Tibial artery (tissue), 4 donors: ENCODE data around the gene RCC2.

Experiments used
- DNase-seq, 2 donors: peaks; one replicate each; pipeline ENCODE4 v3.0.0-alpha.2; 2019
- H3K27ac ChIP-seq, 2 donors: fragments of 200-600 bp; sonication (generic) in 1 of 2; 1 replicate in 1 of 2; 2 replicates in 1 of 2; pipeline ENCODE4 v1.5.1; 2018 to 2019; ENCODE audit warnings: mild to moderate bottlenecking in 1 of 2
- H3K27me3 ChIP-seq, 2 donors: fragments of 200-600 bp; sonication (generic) in 1 of 2; one replicate each; pipeline versions ENCODE4 v1.5.1 to v1.6.0; 2016 to 2019
- H3K36me3 ChIP-seq, 3 donors: fragments of 200-600 bp; sonication (generic) in 2 of 3; one replicate each; pipeline ENCODE4 v1.5.1; 2016 to 2019; ENCODE audit warnings: mild to moderate bottlenecking in 2 of 3
- H3K4me1 ChIP-seq, 4 donors: fragments of 200-600 bp; sonication (generic) in 2 of 4; 1 replicate in 3 of 4; 2 replicates in 1 of 4; pipeline ENCODE4 v1.5.1; 2016 to 2019
- H3K4me3 ChIP-seq, 2 donors: fragments of 200-600 bp; sonication (generic) in 1 of 2; 1 replicate in 1 of 2; 2 replicates in 1 of 2; pipeline ENCODE4 v1.5.1; 2018 to 2019; ENCODE audit warnings: mild to moderate bottlenecking in 2 of 2
- H3K9me3 ChIP-seq, 3 donors: fragments of 200-600 bp; sonication (generic) in 1 of 3; one replicate each; pipeline ENCODE4 v1.5.1; 2016 to 2019
- CTCF ChIP-seq, 2 experiments: fragments of 200-600 bp in 1 of 2; fragments of 450-650 bp in 1 of 2; IDR thresholded peaks; one replicate each; pipeline ENCODE4 v1.5.1; 2017 to 2019; ENCODE audit warnings: antibody characterized with exemption in 2 of 2, mild to moderate bottlenecking in 1 of 2, moderate library complexity in 1 of 2
- intact Hi-C: fragments of 100-400 bp; cut with DNase I; formaldehyde crosslinking; loops from one replicate; pipeline ENCODE4 v1.15.0; 2023; ENCODE audit warnings: low total_unique reads

Gene RCC2

DNA sequence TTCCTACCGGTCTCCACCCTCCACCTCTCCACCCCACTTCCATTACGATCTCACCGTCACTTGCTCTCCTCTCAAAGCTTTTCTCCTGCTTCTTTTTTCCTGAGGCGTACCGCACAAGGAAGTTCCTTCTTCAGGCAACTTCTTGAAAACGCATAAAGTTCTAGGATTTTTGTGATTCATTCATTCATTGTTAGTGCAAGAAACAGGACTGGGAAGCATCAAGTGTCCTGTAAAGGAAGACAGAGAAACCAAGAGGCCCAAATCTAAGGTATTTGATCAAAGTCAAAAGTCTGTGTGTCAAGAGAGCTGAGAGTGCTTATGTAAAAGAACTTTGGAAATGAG lies 1.3 kb upstream of the RCC2 start:
- no peak overlapping the region for H3K27ac ChIP-seq
- peaks cover 0 to 25% (median 13%) of the 10 kb centered on the region in 4 donors for H3K4me1 ChIP-seq
- H3K36me3 ChIP-seq = no peaks in the 10 kb centered on the region
- no peak for TF ChIP-seq CTCF (IDR thresholded peaks at IDR 0.05)
- DNase-seq = no peak
- no peaks in the 10 kb centered on the region for H3K9me3 ChIP-seq
- no peaks in the 10 kb centered on the region for H3K27me3 ChIP-seq
- no peak overlapping the region for H3K4me3 ChIP-seq
- intact Hi-C loops = no loop called here

DNA sequence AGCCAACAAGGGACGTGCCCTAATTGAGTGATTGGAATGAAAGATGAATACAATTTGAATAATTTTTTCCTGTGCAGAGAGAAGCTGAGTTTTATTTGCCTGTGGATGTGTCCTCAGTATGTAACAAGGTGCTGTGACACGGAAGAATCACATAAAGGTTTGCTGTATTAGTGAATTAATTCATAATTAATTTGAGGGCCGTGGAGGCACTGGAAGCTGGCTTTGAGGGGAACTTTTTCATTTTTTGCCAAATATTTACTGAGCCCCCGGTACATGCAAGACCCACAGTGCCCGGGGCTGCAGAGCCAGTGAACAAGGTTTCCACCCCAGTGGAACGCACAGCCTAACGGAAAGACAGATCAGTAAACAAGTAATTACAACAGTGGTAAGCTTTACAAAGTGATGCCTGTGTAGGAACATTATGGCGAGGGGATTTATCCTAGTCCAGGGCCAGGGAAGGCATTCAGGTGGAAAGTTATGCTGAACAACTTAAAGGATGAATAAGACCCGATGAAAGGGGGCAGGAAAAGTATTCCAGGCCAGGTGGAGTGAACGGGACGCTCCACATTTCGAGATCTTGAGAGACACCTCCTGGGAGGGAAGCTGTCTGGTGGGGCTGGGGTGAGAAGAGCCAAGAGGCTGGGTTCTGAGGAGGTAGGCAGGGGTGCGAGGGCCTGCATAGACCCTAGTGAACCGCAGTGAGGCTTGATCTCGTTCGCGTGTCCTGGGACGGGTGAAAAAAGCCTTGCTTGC lies 773 bp upstream of the RCC2 start:
- Histone ChIP-seq H3K36me3 (no peaks in the 10 kb centered on the region), H3K9me3 (no peaks in the 10 kb centered on the region), H3K4me1 (peaks cover 0 to 25% (median 13%) of the 10 kb centered on the region in 4 donors), H3K27me3 (no peaks in the 10 kb centered on the region), H3K27ac (peak overlapping the region; percentile 50 to 75), H3K4me3 (peak overlapping the region; percentile 72 to 81)
- TF ChIP-seq CTCF (IDR thresholded peaks at IDR 0.05) = no peak
- intact Hi-C loops = no loop called here
- no peak for DNase-seq

- Histone ChIP-seq H3K27ac (peak overlapping the region; percentile 70 to 72), H3K27me3 (no peaks in the 10 kb centered on the region), H3K9me3 (no peaks in the 10 kb centered on the region), H3K4me3 (peak overlapping the region; percentile 72 to 81), H3K36me3 (peaks cover 0 to 7% (median 3%) of the 10 kb centered on the region in 3 donors), H3K4me1 (peaks cover 0 to 25% (median 13%) of the 10 kb centered on the region in 4 donors)
- DNase-seq = peak; percentile 49 to 79
- TF ChIP-seq CTCF (IDR thresholded peaks at IDR 0.05) = no peak
- intact Hi-C loops = loop anchor here (2.0 kb wide), 1 partner anchor 18 kb away; no protein-coding TSS in a partner anchor
Observed at GRCh38 chr1:17438318-17439249, 893 bp downstream of the RCC2 start.

DNA sequence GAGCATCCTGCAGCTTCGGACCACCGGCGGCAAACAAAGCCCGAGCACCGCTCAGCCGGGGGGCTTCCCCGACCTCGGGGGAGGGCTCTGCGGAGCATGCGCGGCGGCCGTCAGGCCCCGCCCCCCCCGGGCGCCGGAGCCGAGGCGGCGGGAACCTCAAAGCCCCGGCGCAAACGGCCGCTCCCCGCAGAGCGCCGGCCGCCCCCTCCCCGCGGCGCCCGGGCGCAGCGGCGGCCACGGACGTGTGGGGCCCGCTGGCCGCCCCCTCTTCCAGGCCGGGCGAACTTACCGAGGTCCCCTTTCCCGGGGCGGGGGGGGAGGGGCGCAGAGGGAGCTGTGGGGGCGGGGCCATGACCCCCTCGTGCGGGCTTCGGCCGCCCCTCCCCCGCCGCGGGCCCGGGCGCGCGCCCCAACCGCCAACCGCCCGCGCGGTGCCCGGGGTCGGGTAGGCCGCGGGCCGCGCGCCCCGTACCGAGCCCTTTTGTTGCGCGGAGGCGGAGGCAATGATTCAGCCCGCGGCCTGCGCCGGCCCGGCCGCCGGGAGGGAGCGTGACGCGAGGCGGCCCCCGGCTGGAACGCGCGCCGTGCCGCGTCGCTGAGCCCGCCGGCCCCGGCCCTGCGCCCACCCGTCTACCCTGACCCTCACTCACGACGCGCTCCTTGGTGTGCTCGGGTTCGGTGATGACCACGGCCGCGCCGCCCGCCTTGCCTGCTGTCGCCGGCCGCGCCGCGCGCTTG lies 1.7 kb downstream of the RCC2 start:
- H3K27me3 ChIP-seq = no peaks in the 10 kb centered on the region
- peak overlapping the region; percentile 70 to 72 for H3K27ac ChIP-seq
- peak overlapping the region; percentile 72 to 81 for H3K4me3 ChIP-seq
- H3K9me3 ChIP-seq = no peaks in the 10 kb centered on the region
- H3K36me3 ChIP-seq = peaks cover 0 to 7% (median 7%) of the 10 kb centered on the region in 3 donors
- peak in 1 of 2 donors; percentile 70 for DNase-seq
- H3K4me1 ChIP-seq = peaks cover 0 to 25% (median 13%) of the 10 kb centered on the region in 4 donors
- TF ChIP-seq CTCF (IDR thresholded peaks at IDR 0.05) = no peak
- intact Hi-C loops = loop anchor here (2.0 kb wide), 1 partner anchor 17 kb away; no protein-coding TSS in a partner anchor

- Histone ChIP-seq H3K4me3 (peak overlapping the region; percentile 72 to 81), H3K27me3 (no peaks in the 10 kb centered on the region), H3K4me1 (peaks cover 0 to 25% (median 13%) of the 10 kb centered on the region in 4 donors), H3K9me3 (no peaks in the 10 kb centered on the region), H3K36me3 (peaks cover 0 to 7% (median 7%) of the 10 kb centered on the region in 3 donors), H3K27ac (peak overlapping the region; percentile 59 to 70)
- no peak for TF ChIP-seq CTCF (IDR thresholded peaks at IDR 0.05)
- no peak for DNase-seq
- intact Hi-C loops = no loop called here
Observed at GRCh38 chr1:17437260-17437579, 2.3 kb downstream of the RCC2 start.
